ENCODE data around the gene NEDD4L. TPM values are rescaled to one million over a fixed set of nuclear protein-coding genes. Genes with fewer than 3 reads are reported as not detected.

NEDD4L gene
- total RNA-seq, 4 donors from 2014 or later: 22.7 to 39.9 (median 34.7) TPM

GRCh38 chr18:58201733-58202730 is 158.0 kb downstream of the NEDD4L start:
- TF ChIP-seq POLR2A (IDR thresholded peaks at IDR 0.05; ENCODE audit: low read depth) (no peak), POLR2AphosphoS5 (IDR thresholded peaks at IDR 0.05) (no peak), EP300 (IDR thresholded peaks at IDR 0.05) (no peak)
- TF ChIP-seq, protein P1, sequence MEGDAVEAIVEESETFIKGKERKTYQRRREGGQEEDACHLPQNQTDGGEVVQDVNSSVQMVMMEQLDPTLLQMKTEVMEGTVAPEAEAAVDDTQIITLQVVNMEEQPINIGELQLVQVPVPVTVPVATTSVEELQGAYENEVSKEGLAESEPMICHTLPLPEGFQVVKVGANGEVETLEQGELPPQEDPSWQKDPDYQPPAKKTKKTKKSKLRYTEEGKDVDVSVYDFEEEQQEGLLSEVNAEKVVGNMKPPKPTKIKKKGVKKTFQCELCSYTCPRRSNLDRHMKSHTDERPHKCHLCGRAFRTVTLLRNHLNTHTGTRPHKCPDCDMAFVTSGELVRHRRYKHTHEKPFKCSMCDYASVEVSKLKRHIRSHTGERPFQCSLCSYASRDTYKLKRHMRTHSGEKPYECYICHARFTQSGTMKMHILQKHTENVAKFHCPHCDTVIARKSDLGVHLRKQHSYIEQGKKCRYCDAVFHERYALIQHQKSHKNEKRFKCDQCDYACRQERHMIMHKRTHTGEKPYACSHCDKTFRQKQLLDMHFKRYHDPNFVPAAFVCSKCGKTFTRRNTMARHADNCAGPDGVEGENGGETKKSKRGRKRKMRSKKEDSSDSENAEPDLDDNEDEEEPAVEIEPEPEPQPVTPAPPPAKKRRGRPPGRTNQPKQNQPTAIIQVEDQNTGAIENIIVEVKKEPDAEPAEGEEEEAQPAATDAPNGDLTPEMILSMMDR (IDR thresholded peaks at IDR 0.05): no peak
- intact Hi-C loops (cut with DNase I): no loop called here
- H3K4me1 ChIP-seq: peaks cover 18 to 38% (median 29%) of the 10 kb centered on the region in 4 donors
- H3K27me3 ChIP-seq: no peaks in the 10 kb centered on the region
- no peaks in the 10 kb centered on the region for H3K9me3 ChIP-seq
- no peaks in the 10 kb centered on the region for H3K36me3 ChIP-seq
- DNase-seq (ENCODE audit: extremely low spot score): no peak
- peak overlapping the region; percentile 49 to 73 (median 68) for H3K27ac ChIP-seq (replicated peaks in 1 of 4)
- H3K4me3 ChIP-seq: no peak overlapping the region
- 67% methylated on average over 11 of the region's 11 CpGs for WGBS

DNA sequence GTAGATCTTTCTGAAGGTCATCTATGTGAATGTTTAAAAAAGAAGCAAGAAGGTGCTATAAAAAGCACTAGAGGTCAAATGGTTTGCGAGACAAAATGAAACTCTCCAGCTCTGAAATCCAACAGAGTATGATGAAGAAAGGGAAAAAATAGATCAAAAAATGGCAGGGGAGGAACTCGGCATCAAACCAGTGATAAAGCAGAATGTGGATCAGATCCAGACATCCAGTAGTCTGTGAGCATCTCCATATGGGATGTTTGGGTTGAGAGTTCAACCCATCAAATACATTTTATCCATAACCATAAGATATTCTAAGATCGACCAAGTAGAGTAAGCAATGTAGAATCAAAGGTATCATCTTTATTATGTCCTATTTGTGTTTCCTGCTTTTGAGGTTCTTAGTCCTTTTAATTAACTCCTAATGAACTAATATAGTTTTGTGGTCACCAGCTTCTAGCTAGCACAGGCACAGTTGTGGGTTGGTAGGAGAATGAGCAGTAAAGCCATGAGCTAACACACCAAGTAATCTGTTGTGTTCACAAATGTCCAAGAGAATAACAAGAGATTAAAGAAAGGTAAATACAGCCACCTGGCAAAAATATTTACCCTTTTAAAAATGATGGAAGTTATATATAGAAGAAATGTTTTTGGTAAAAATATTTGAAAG is 160.9 kb downstream of the NEDD4L start:
- Histone ChIP-seq H3K27me3 (no peaks in the 10 kb centered on the region), H3K4me1 (peaks cover 34 to 50% (median 44%) of the 10 kb centered on the region in 4 donors), H3K27ac (replicated peaks in 1 of 4) (peak overlapping the region; percentile 9 to 52 (median 43)), H3K36me3 (no peaks in the 10 kb centered on the region), H3K9me3 (no peaks in the 10 kb centered on the region), H3K4me3 (no peak overlapping the region)
- intact Hi-C loops (cut with DNase I): no loop called here
- DNase-seq (ENCODE audit: extremely low spot score): no peak
- 51% methylated on average over 3 of the region's 3 CpGs for WGBS
- TF ChIP-seq POLR2A (IDR thresholded peaks at IDR 0.05; ENCODE audit: low read depth) (no peak), POLR2AphosphoS5 (IDR thresholded peaks at IDR 0.05) (no peak), EP300 (IDR thresholded peaks at IDR 0.05) (no peak)
- TF ChIP-seq, protein P1 (IDR thresholded peaks at IDR 0.05): no peak

DNA sequence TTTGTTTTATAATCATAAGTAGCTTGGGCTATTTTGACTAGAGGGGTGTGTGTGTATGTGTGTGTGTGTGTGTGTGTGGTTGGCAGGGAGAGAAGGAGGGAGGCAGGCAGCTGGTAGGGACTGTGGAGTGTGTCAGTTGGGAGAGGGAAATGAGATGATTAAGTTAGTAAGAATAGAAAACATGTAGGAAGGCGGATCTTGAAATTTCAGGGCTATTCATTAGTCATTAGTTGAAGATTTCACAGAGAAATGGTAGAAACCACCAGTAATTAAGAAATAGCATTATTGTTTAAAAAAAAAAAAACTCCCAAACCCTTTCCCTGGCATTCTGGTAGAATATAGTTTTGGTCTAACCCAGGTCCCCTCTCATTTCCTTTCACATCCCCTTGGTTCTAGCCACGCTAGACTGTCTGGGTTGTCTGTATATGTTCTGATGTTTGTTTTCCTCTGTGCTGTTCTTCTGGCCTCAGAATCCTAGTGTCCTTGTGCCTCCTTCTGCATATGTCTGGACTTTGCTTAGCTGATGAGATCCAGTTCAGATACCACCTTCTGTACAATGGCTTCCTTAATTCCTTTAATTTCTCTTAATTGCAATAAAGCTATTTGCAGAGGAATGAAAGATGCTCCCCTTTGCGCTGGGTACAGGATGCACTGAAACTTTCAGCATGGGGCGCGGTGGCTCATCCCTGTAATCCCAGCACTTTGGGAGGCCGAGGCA is 161.6 kb downstream of the NEDD4L start:
- Histone ChIP-seq H3K9me3 (no peaks in the 10 kb centered on the region), H3K27me3 (no peaks in the 10 kb centered on the region), H3K4me1 (peaks cover 34 to 50% (median 44%) of the 10 kb centered on the region in 4 donors), H3K4me3 (no peak overlapping the region), H3K36me3 (no peaks in the 10 kb centered on the region), H3K27ac (replicated peaks in 1 of 4) (peak overlapping the region; percentile 9 to 44 (median 40))
- intact Hi-C loops (cut with DNase I): no loop called here
- WGBS: 85% methylated on average over 6 of the region's 6 CpGs
- peak; percentile 62 for DNase-seq (ENCODE audit: extremely low spot score)
- TF ChIP-seq POLR2AphosphoS5 (IDR thresholded peaks at IDR 0.05): no peak
- TF ChIP-seq EP300 (IDR thresholded peaks at IDR 0.05): no peak
- TF ChIP-seq, protein P1 (IDR thresholded peaks at IDR 0.05): no peak
- TF ChIP-seq POLR2A (IDR thresholded peaks at IDR 0.05; ENCODE audit: low read depth): no peak

DNA sequence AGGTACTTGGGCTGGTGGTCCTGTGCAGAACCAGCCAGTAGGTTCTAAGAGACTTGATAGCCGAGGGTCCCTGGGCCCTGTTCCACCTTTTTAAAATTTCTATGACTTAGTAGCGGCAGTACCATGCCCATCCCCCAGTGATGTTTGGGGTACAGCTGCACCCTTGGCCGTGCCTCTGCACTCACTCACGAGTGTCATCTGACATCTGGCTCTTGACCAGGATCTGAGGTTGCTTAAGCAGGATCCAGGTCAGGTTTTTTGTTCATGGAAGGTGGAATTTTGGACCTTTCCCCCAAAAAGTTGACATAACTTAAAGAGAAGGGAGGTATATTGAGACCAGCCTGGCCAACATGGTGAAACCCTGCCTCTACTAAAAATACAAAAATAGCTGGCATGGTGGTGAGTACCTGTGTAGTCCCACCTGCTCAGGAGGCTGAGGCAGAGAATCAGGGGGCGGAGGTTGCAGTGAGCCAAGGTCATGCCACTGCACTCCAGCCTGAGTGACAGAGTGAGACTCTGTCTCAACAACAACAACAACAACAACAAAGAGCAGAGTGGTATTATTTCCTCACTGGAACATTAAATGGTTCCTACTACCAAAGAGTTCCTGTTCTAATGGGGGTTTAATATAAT is 163.6 kb downstream of the NEDD4L start:
- no peaks in the 10 kb centered on the region for H3K9me3 ChIP-seq
- no peaks in the 10 kb centered on the region for H3K36me3 ChIP-seq
- DNase-seq (ENCODE audit: extremely low spot score): peak; percentile 31
- intact Hi-C loops (cut with DNase I): no loop called here
- 81% methylated on average over 5 of the region's 5 CpGs for WGBS
- TF ChIP-seq POLR2AphosphoS5 (IDR thresholded peaks at IDR 0.05) (no peak), POLR2A (IDR thresholded peaks at IDR 0.05; ENCODE audit: low read depth) (no peak), EP300 (IDR thresholded peaks at IDR 0.05) (no peak)
- TF ChIP-seq, protein P1 (IDR thresholded peaks at IDR 0.05): no peak
- H3K4me1 ChIP-seq: peaks cover 22 to 32% (median 28%) of the 10 kb centered on the region in 4 donors
- no peaks in the 10 kb centered on the region for H3K27me3 ChIP-seq
- no peak overlapping the region for H3K4me3 ChIP-seq
- peak overlapping the region; percentile 37 to 65 (median 60) for H3K27ac ChIP-seq (replicated peaks in 1 of 4)

Measured in esophagus muscularis mucosa (tissue), 4 donors.